HCT116 (cell line): Measurements from ENCODE around the gene ARID3A. TPM values are rescaled to one million over a fixed set of nuclear protein-coding genes. Genes with fewer than 3 reads are reported as not detected.

Experiments used
- ATAC-seq: fragments of 200-7000 bp; cut with Tn5 transposase; 2 replicates; pipeline ENCODE4 v1.9.1; 2020; ENCODE audit warnings: mild to moderate bottlenecking, moderate library complexity
- BruUV-seq: library from RNA; stranded (reverse); fragments of 400-500 nt; replicated peaks from 2 replicates; lab custom pipeline; 2021; lab: Mats Ljungman, UMichigan
- CTCF ChIA-PET: fragments of 300-600 bp; sonication (Branson Sonifier 250); formaldehyde crosslinking; loops from one replicate; lab custom pipeline; 2021; ENCODE audit warnings: antibody characterized with exemption; lab: Charles Lee
- POLR2A ChIA-PET: fragments of 300-600, 350-600 bp; sonication (Branson Sonifier 250); formaldehyde crosslinking; loops from one replicate; lab custom pipeline; 2021; ENCODE audit warnings: antibody characterized with exemption; lab: Charles Lee
- RAD21 ChIA-PET, 2 experiments: fragments of 300-600 bp; sonication (Branson Sonifier 250); formaldehyde crosslinking; loops; one replicate each; lab custom pipeline; 2023; ENCODE audit warnings: low total read pairs in 2 of 2; ENCODE audit not compliant: uncharacterized antibody in 2 of 2, unreplicated experiment in 2 of 2, low non-redundant PET in 1 of 2; lab: Charles Lee
- DNase-seq: peaks from one replicate; pipeline ENCODE4 v3.0.0-alpha.2; 2010; ENCODE audit warnings: low read depth, low spot score
- H2AFZ ChIP-seq: fragments of 200-600 bp; shearing (Covaris generic), sonication (generic); 2 replicates; pipeline ENCODE4 v1.6.1; 2017; ENCODE audit warnings: low read depth, mixed run types, mixed read lengths, antibody characterized with exemption, low read length; ENCODE audit not compliant: poor library complexity, severe bottlenecking
- H3K27ac ChIP-seq: 2 replicates; pipeline ENCODE4 v1.5.1; 2012; ENCODE audit warnings: low read depth, low read length
- H3K27me3 ChIP-seq: fragments of 200-600 bp; sonication (generic); 2 replicates; pipeline ENCODE4 v1.6.1; 2016; ENCODE audit warnings: mixed run types, low read length, mixed read lengths; ENCODE audit not compliant: insufficient read depth
- H3K36me3 ChIP-seq, 2 experiments: fragments of 200-500 bp in 1 of 2; fragments of 200-600 bp in 1 of 2; sonication (Bioruptor generic) in 1 of 2; sonication (generic) in 1 of 2; 2 replicates each; pipeline versions ENCODE4 v1.5.1 to v1.6.1; 2014 to 2016; ENCODE audit warnings: low read length in 2 of 2, inconsistent platforms in 1 of 2, mixed read lengths in 1 of 2, mixed run types in 1 of 2; ENCODE audit not compliant: insufficient read depth in 2 of 2, control insufficient read depth in 1 of 2
- H3K4me1 ChIP-seq, 2 experiments: fragments of 200-600 bp in 1 of 2; sonication (generic) in 1 of 2; 2 replicates each; pipeline versions ENCODE4 v1.5.1 to v1.6.1; 2012 to 2017; ENCODE audit warnings: low read length in 2 of 2, inconsistent platforms in 1 of 2, mild to moderate bottlenecking in 1 of 2, mixed read lengths in 1 of 2, mixed run types in 1 of 2, moderate library complexity in 1 of 2; ENCODE audit not compliant: insufficient read depth in 2 of 2, control insufficient read depth in 1 of 2
- H3K4me2 ChIP-seq: fragments of 200-600 bp; sonication (generic); 2 replicates; pipeline ENCODE4 v1.6.1; 2017; ENCODE audit warnings: mixed run types, low read length, mixed read lengths
- H3K4me3 ChIP-seq, 2 experiments: fragments of 200-600 bp in 1 of 2; sonication (generic) in 1 of 2; replicated peaks in 1 of 2; 2 replicates each; pipeline ENCODE4 v1.5.1; 2011 to 2016; ENCODE audit warnings: low read length in 2 of 2, control low read depth in 1 of 2, low read depth in 1 of 2, mild to moderate bottlenecking in 1 of 2, mixed read lengths in 1 of 2, mixed run types in 1 of 2
- H3K79me2 ChIP-seq: fragments of 200-600 bp; sonication (generic); 2 replicates; pipeline ENCODE4 v1.6.1; 2017; ENCODE audit warnings: mild to moderate bottlenecking, mixed run types, low read length, moderate library complexity, mixed read lengths; ENCODE audit not compliant: insufficient read depth
- H3K9ac ChIP-seq: fragments of 200-600 bp; sonication (generic); 2 replicates; pipeline ENCODE4 v1.6.1; 2016; ENCODE audit warnings: low read length, mixed read lengths
- H3K9me2 ChIP-seq: fragments of 200-600 bp; sonication (generic), shearing (Covaris generic); 2 replicates; pipeline ENCODE4 v1.6.1; 2017; ENCODE audit warnings: mixed run types, mild to moderate bottlenecking, moderate library complexity; ENCODE audit not compliant: insufficient read depth
- H3K9me3 ChIP-seq, 2 experiments: fragments of 200-500 bp in 1 of 2; fragments of 200-600 bp in 1 of 2; sonication (Bioruptor generic) in 1 of 2; sonication (generic) in 1 of 2; 2 replicates each; pipeline ENCODE4 v1.6.1; 2014 to 2017; ENCODE audit warnings: low read length in 2 of 2, mixed read lengths in 2 of 2, inconsistent platforms in 1 of 2, low read depth in 1 of 2, mild to moderate bottlenecking in 1 of 2, mixed run types in 1 of 2, moderate library complexity in 1 of 2; ENCODE audit not compliant: control insufficient read depth in 1 of 2, insufficient read depth in 1 of 2
- H4K20me1 ChIP-seq: fragments of 200-600 bp; sonication (generic), shearing (Covaris generic); 2 replicates; pipeline ENCODE4 v1.6.1; 2017; ENCODE audit warnings: mixed run types, mild to moderate bottlenecking, moderate library complexity; ENCODE audit not compliant: insufficient read depth
- CEBPB ChIP-seq: IDR thresholded peaks from 2 replicates; pipeline ENCODE4 v1.6.1; 2012; ENCODE audit warnings: low read depth
- ELF1 ChIP-seq: IDR thresholded peaks from 2 replicates; pipeline ENCODE4 v1.6.1; 2012; ENCODE audit warnings: low read depth, borderline replicate concordance
- EZH2phosphoT487 ChIP-seq: fragments of 200-600 bp; IDR thresholded peaks from 2 replicates; pipeline ENCODE4 v1.6.1; 2018; ENCODE audit warnings: antibody characterized with exemption, borderline replicate concordance
- FOSL1 ChIP-seq: IDR thresholded peaks from 2 replicates; pipeline ENCODE4 v1.6.1; 2012; ENCODE audit warnings: low read depth
- MAX ChIP-seq: IDR thresholded peaks from 2 replicates; pipeline ENCODE4 v1.6.1; 2012
- POLR2AphosphoS5 ChIP-seq: IDR thresholded peaks from 2 replicates; pipeline ENCODE4 v1.6.1; 2011; ENCODE audit warnings: mild to moderate bottlenecking, low read depth, low read length, moderate library complexity
- RAD21 ChIP-seq: IDR thresholded peaks from 2 replicates; pipeline ENCODE4 v1.6.1; 2012; ENCODE audit warnings: low read depth, mild to moderate bottlenecking
- REST ChIP-seq: IDR thresholded peaks from 2 replicates; pipeline ENCODE4 v1.6.1; 2012; ENCODE audit warnings: low read depth
- SIN3A ChIP-seq: IDR thresholded peaks from 2 replicates; pipeline ENCODE4 v1.6.1; 2012; ENCODE audit warnings: low read depth
- SP1 ChIP-seq: IDR thresholded peaks from 2 replicates; pipeline ENCODE4 v1.6.1; 2012; ENCODE audit warnings: low read depth
- intact Hi-C: fragments of 100-400 bp; cut with micrococcal nuclease; formaldehyde crosslinking; loops from 2 replicates; pipeline ENCODE4 v1.10.0; 2022
- total RNA-seq: library from RNA; stranded (reverse); gene quantifications from one replicate; pipeline ENCODE4 v1.2.1, GENCODE V29; 2021; ENCODE audit not compliant: unreplicated experiment
- TF ChIP-seq, protein P1 (sequence below): IDR thresholded peaks from 2 replicates; pipeline ENCODE4 v1.6.1; 2012
- TF ChIP-seq, protein P2 (sequence below), 3 experiments: fragments of 200-600 bp in 1 of 3; sonication (generic) in 1 of 3; IDR thresholded peaks in 2 of 3; conservative IDR thresholded peaks in 1 of 3; 2 replicates each; pipeline ENCODE4 v1.5.1; 2012 to 2017; ENCODE audit warnings: low read depth in 2 of 3, low read length in 2 of 3, antibody characterized with exemption in 1 of 3, borderline replicate concordance in 1 of 3, control low read depth in 1 of 3, mild to moderate bottlenecking in 1 of 3, mixed read lengths in 1 of 3, mixed run types in 1 of 3, moderate library complexity in 1 of 3; ENCODE audit not compliant: insufficient read depth in 1 of 3
- TF ChIP-seq, protein P3 (sequence below): IDR thresholded peaks from 2 replicates; pipeline ENCODE4 v1.6.1; 2011; ENCODE audit warnings: mild to moderate bottlenecking, low read length, moderate library complexity; ENCODE audit not compliant: insufficient replicate concordance; ENCODE audit errors: extremely low read depth

ARID3A gene
- total RNA-seq, 1 experiment from 2014 or later: 21.8 TPM

GRCh38 chr19:929891-930258, 4.0 kb downstream of the ARID3A start:
- H4K20me1 ChIP-seq: no peaks in the 10 kb centered on the region
- intact Hi-C loops: loop anchor here (10.0 kb wide), 1 partner anchor 255 kb away; no protein-coding TSS in a partner anchor
- RAD21 ChIA-PET: no interaction called here
- H3K27ac ChIP-seq: no peak overlapping the region
- H3K79me2 ChIP-seq: peaks cover 19% of the 10 kb centered on the region
- no peaks in the 10 kb centered on the region for H3K9me2 ChIP-seq
- H3K4me1 ChIP-seq: peaks cover 25 to 36% of the 10 kb centered on the region in 2 experiments
- no peak overlapping the region for H3K4me3 ChIP-seq
- H3K36me3 ChIP-seq: peaks cover 0 to 4% of the 10 kb centered on the region in 2 experiments; a peak in 1 of 4 replicates
- no peaks in the 10 kb centered on the region for H3K9me3 ChIP-seq
- CTCF ChIA-PET: no interaction called here
- no peak overlapping the region for H3K9ac ChIP-seq
- POLR2A ChIA-PET: no interaction called here
- no peaks in the 10 kb centered on the region for H3K27me3 ChIP-seq
- no TSS peak for BruUV-seq
- H2AFZ ChIP-seq: no peak overlapping the region
- no peak for ATAC-seq
- no peak overlapping the region for H3K4me2 ChIP-seq
- no peak for TF ChIP-seq ELF1
- no peak for TF ChIP-seq RAD21
- TF ChIP-seq, protein P1, sequence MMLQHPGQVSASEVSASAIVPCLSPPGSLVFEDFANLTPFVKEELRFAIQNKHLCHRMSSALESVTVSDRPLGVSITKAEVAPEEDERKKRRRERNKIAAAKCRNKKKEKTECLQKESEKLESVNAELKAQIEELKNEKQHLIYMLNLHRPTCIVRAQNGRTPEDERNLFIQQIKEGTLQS: no peak
- no peak for TF ChIP-seq REST
- TF ChIP-seq SIN3A: no peak
- TF ChIP-seq MAX: no peak
- TF ChIP-seq FOSL1: no peak
- TF ChIP-seq SP1: no peak
- TF ChIP-seq, protein P2, sequence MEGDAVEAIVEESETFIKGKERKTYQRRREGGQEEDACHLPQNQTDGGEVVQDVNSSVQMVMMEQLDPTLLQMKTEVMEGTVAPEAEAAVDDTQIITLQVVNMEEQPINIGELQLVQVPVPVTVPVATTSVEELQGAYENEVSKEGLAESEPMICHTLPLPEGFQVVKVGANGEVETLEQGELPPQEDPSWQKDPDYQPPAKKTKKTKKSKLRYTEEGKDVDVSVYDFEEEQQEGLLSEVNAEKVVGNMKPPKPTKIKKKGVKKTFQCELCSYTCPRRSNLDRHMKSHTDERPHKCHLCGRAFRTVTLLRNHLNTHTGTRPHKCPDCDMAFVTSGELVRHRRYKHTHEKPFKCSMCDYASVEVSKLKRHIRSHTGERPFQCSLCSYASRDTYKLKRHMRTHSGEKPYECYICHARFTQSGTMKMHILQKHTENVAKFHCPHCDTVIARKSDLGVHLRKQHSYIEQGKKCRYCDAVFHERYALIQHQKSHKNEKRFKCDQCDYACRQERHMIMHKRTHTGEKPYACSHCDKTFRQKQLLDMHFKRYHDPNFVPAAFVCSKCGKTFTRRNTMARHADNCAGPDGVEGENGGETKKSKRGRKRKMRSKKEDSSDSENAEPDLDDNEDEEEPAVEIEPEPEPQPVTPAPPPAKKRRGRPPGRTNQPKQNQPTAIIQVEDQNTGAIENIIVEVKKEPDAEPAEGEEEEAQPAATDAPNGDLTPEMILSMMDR (IDR thresholded peaks at IDR 0.05 in 2 of 3, conservative IDR thresholded peaks at IDR 0.05 in 1 of 3; ENCODE audit: borderline replicate concordance in 1 of 3, insufficient read depth in 1 of 3, low read depth in 2 of 3, low read length in 2 of 3): no peak
- TF ChIP-seq EZH2phosphoT487: no peak
- TF ChIP-seq CEBPB: no peak
- TF ChIP-seq, protein P3, sequence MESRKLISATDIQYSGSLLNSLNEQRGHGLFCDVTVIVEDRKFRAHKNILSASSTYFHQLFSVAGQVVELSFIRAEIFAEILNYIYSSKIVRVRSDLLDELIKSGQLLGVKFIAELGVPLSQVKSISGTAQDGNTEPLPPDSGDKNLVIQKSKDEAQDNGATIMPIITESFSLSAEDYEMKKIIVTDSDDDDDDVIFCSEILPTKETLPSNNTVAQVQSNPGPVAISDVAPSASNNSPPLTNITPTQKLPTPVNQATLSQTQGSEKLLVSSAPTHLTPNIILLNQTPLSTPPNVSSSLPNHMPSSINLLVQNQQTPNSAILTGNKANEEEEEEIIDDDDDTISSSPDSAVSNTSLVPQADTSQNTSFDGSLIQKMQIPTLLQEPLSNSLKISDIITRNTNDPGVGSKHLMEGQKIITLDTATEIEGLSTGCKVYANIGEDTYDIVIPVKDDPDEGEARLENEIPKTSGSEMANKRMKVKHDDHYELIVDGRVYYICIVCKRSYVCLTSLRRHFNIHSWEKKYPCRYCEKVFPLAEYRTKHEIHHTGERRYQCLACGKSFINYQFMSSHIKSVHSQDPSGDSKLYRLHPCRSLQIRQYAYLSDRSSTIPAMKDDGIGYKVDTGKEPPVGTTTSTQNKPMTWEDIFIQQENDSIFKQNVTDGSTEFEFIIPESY: no peak
- TF ChIP-seq POLR2AphosphoS5: no peak
- DNase-seq: no peak
